Measurements from ENCODE around the gene CTDP1. TPM values are rescaled to one million over a fixed set of nuclear protein-coding genes. Genes with fewer than 3 reads are reported as not detected.

The CTDP1 gene
- total RNA-seq, 2 experiments from 2014 or later, result 69.0 to 79.6 TPM

- ChIA-PET CTCF (no interaction called here), POLR2A (no interaction called here)
- Mint-ChIP-seq H3K27me3 (no peaks in the 10 kb centered on the region), H3K27ac (peak overlapping the region; percentile 40), H3K4me1 (ENCODE audit: low read depth) (peaks cover 79% of the 10 kb centered on the region), H3K36me3 (ENCODE audit: low read depth) (peaks cover 38% of the 10 kb centered on the region), H3K9me3 (no peaks in the 10 kb centered on the region), H3K4me3 (peak overlapping the region; percentile 9)
- no peak for ATAC-seq (ENCODE audit: poor library complexity)
- no peak overlapping the region for H3K4me3 ChIP-seq (ENCODE audit: low read length)
- H3K27me3 ChIP-seq (ENCODE audit: control insufficient read depth in 1 of 2, insufficient read depth in 2 of 2, low read length in 2 of 2), result no peaks in the 10 kb centered on the region
- H3K36me3 ChIP-seq (ENCODE audit: insufficient read depth, low read length), result peaks cover 16% of the 10 kb centered on the region
- H3K9me3 ChIP-seq (ENCODE audit: control insufficient read depth in 1 of 2, insufficient read depth in 1 of 2, low read length in 2 of 2), result no peaks in the 10 kb centered on the region
- H3K4me1 ChIP-seq (ENCODE audit: insufficient read depth, low read length), result peaks cover 66% of the 10 kb centered on the region
- no peak for TF ChIP-seq CTCF (IDR thresholded peaks at IDR 0.05)
- intact Hi-C loops (cut with DNase I, micrococcal nuclease), result no loop called here
- DNase-seq, result no peak
- H3K27ac ChIP-seq (ENCODE audit: low read depth in 1 of 2, low read length in 2 of 2), result no peak overlapping the region
Measured at GRCh38 chr18:79685971-79686370, 6.4 kb downstream of the CTDP1 start.

- H3K27me3 Mint-ChIP-seq, result no peaks in the 10 kb centered on the region
- H3K9me3 ChIP-seq (ENCODE audit: control insufficient read depth in 1 of 2, insufficient read depth in 1 of 2, low read length in 2 of 2), result peaks cover 0 to 2% of the 10 kb centered on the region in 2 experiments
- no peak overlapping the region for H3K4me3 Mint-ChIP-seq
- no peak overlapping the region for H3K27ac ChIP-seq (ENCODE audit: low read depth in 1 of 2, low read length in 2 of 2)
- no peak for TF ChIP-seq CTCF (IDR thresholded peaks at IDR 0.05)
- peaks cover 9% of the 10 kb centered on the region for H3K36me3 ChIP-seq (ENCODE audit: insufficient read depth, low read length)
- no peak overlapping the region for H3K4me3 ChIP-seq (ENCODE audit: low read length)
- no peak for DNase-seq
- no peak for ATAC-seq (ENCODE audit: poor library complexity)
- intact Hi-C loops (cut with DNase I, micrococcal nuclease), result no loop called here
- no peaks in the 10 kb centered on the region for H3K27me3 ChIP-seq (ENCODE audit: control insufficient read depth in 1 of 2, insufficient read depth in 2 of 2, low read length in 2 of 2)
- no peaks in the 10 kb centered on the region for H3K9me3 Mint-ChIP-seq
- peaks cover 71% of the 10 kb centered on the region for H3K4me1 Mint-ChIP-seq (ENCODE audit: low read depth)
- H3K36me3 Mint-ChIP-seq (ENCODE audit: low read depth), result peaks cover 30% of the 10 kb centered on the region
- peaks cover 55% of the 10 kb centered on the region for H3K4me1 ChIP-seq (ENCODE audit: insufficient read depth, low read length)
- POLR2A ChIA-PET, result no interaction called here
- CTCF ChIA-PET, result no interaction called here
- H3K27ac Mint-ChIP-seq, result no peak overlapping the region
Measured at GRCh38 chr18:79687806-79688205, 8.2 kb downstream of the CTDP1 start.

- ATAC-seq (ENCODE audit: poor library complexity) (no peak), DNase-seq (peak in 1 of 14 experiments; percentile 5)
- no peaks in the 10 kb centered on the region for H3K27me3 ChIP-seq (ENCODE audit: control insufficient read depth in 1 of 2, insufficient read depth in 2 of 2, low read length in 2 of 2)
- no peaks in the 10 kb centered on the region for H3K9me3 Mint-ChIP-seq
- peaks cover 35% of the 10 kb centered on the region for H3K4me1 ChIP-seq (ENCODE audit: insufficient read depth, low read length)
- peaks cover 0 to 3% of the 10 kb centered on the region in 2 experiments for H3K9me3 ChIP-seq (ENCODE audit: control insufficient read depth in 1 of 2, insufficient read depth in 1 of 2, low read length in 2 of 2)
- TF ChIP-seq CTCF (IDR thresholded peaks at IDR 0.05), result no peak
- no peak overlapping the region for H3K4me3 Mint-ChIP-seq
- H3K4me1 Mint-ChIP-seq (ENCODE audit: low read depth), result peaks cover 54% of the 10 kb centered on the region
- H3K27ac ChIP-seq (ENCODE audit: low read depth in 1 of 2, low read length in 2 of 2), result no peak overlapping the region
- H3K27ac Mint-ChIP-seq, result peak overlapping the region; percentile 27
- H3K36me3 Mint-ChIP-seq (ENCODE audit: low read depth), result peaks cover 39% of the 10 kb centered on the region
- intact Hi-C loops (cut with DNase I, micrococcal nuclease), result no loop called here
- POLR2A ChIA-PET, result no interaction called here
- H3K27me3 Mint-ChIP-seq, result no peaks in the 10 kb centered on the region
- CTCF ChIA-PET, result no interaction called here
- H3K36me3 ChIP-seq (ENCODE audit: insufficient read depth, low read length), result peaks cover 5% of the 10 kb centered on the region
- no peak overlapping the region for H3K4me3 ChIP-seq (ENCODE audit: low read length)
Measured at GRCh38 chr18:79690071-79690470, 10.5 kb downstream of the CTDP1 start.
